Measurements from ENCODE around the gene JPH3.

JPH3 gene

GRCh38 chr16:87636741-87637140 lies 34.4 kb downstream of the JPH3 start:
- no peak overlapping the region for H3K27ac ChIP-seq
- TF ChIP-seq CTCF (conservative IDR thresholded peaks at IDR 0.05) (no peak; the same call in 1 of the 2 replicates), ZFX (IDR thresholded peaks at IDR 0.05) (no peak)

GRCh38 chr16:87637357-87637756 lies 35.0 kb downstream of the JPH3 start:
- TF ChIP-seq ZFX (IDR thresholded peaks at IDR 0.05) (no peak), CTCF (conservative IDR thresholded peaks at IDR 0.05) (no peak)
- H3K27ac ChIP-seq = no peak overlapping the region

DNA sequence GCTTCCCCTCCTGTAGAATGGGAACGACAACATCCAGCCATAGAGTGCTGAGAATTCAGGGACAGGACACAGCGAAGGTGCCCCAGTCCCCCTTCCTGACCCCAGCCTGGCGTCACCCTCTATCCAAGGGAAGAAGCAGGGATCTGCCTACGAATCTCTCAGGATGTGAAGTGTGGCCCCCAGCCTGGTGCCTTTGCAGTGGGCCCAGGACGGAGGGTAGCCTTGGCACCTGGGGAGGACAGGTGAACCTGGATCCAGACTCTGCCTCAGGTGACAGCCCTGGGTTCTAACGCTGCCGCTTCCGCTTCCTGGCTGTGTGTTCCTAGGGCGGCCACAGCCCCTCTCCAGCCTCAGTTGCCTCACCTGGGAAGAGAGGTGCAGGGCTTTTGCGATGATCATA lies 36.4 kb downstream of the JPH3 start:
- TF ChIP-seq ZFX (IDR thresholded peaks at IDR 0.05) (no peak), CTCF (conservative IDR thresholded peaks at IDR 0.05) (no peak)
- H3K27ac ChIP-seq = no peak overlapping the region

DNA sequence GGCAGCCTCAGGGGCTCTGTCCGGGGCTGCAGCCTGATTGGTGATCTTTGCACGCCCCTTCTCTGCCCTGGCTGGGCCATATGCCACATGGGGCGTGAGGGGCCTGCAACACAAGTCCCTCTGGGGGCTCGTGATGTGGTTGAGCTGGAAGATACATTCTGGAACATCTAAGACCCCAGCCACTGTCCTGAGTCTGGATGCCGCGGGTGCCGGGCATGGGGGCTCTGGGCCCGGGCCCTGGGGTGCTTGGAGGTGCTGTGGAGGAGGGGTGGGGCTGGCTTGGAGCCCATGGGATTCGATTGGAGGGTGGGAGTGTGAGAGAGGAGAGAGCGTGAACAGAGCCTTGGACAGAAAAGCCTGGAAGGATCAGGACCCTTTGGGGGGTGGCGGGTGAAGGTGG lies 39.4 kb downstream of the JPH3 start:
- H3K27ac ChIP-seq = no peak overlapping the region
- TF ChIP-seq CTCF (conservative IDR thresholded peaks at IDR 0.05) (no peak), ZFX (IDR thresholded peaks at IDR 0.05) (no peak)

DNA sequence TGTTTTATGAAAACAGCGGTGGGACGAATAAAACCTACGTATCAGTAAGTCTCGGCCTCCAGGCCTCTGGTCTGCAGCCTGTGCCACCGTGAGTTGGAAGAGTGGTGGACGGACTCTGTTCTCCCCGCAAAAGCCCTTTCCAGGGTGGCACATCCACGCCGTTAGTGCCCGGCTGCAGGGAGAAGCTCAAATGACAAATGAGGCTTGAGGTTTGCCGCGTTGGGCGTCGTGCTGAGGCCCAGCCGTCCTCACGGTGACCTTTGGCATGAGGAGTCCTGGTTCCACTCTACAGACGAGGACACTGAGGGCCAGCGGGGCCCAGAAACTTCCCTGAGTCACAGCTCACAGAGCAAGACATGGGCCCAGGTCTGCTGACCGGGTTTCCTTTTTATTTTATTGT lies 40.2 kb downstream of the JPH3 start:
- no peak overlapping the region for H3K27ac ChIP-seq
- TF ChIP-seq CTCF (conservative IDR thresholded peaks at IDR 0.05) (no peak), ZFX (IDR thresholded peaks at IDR 0.05) (no peak)

GRCh38 chr16:87644186-87644585 lies 41.9 kb downstream of the JPH3 start:
- TF ChIP-seq CTCF (conservative IDR thresholded peaks at IDR 0.05) (no peak), ZFX (IDR thresholded peaks at IDR 0.05) (no peak)

DNA sequence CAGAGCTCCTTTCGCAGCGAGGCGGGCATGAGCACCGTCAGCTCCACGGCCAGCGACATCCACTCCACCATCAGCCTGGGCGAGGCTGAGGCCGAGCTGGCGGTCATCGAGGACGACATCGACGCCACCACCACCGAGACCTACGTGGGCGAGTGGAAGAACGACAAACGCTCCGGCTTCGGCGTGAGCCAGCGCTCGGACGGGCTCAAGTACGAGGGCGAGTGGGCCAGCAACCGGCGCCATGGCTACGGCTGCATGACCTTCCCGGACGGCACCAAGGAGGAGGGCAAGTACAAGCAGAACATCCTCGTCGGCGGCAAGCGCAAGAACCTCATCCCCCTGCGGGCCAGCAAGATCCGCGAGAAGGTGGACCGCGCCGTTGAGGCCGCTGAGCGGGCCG lies 42.3 kb downstream of the JPH3 start:
- TF ChIP-seq ZFX (IDR thresholded peaks at IDR 0.05) = no peak
- TF ChIP-seq CTCF (conservative IDR thresholded peaks at IDR 0.05) = no peak
- H3K27ac ChIP-seq = no peak overlapping the region

More at GRCh38 chr16:87644186-87644585, 41.9 kb downstream of the JPH3 start:
- no peak overlapping the region for H3K27ac ChIP-seq

Data from C4-2B (cell line).